SU-DHL-6 (cell line): Measurements from ENCODE around the gene ABLIM1.

ENCODE experiments used
- H2AFZ ChIP-seq: fragments of 200-600 bp; sonication (generic); 2 replicates; pipeline ENCODE4 v1.6.1; 2014; ENCODE audit warnings: low read depth, mild to moderate bottlenecking, moderate library complexity, mixed read lengths, antibody characterized with exemption, low read length; ENCODE audit not compliant: severe bottlenecking
- H3F3A ChIP-seq: fragments of 200-600 bp; shearing (Covaris generic); 2 replicates; pipeline ENCODE4 v1.6.0; 2016; ENCODE audit warnings: antibody characterized with exemption, mild to moderate bottlenecking; ENCODE audit not compliant: insufficient read depth
- H3K27ac ChIP-seq: fragments of 200-600 bp; sonication (generic); 2 replicates; pipeline ENCODE4 v1.5.1; 2016; ENCODE audit warnings: low read depth, mild to moderate bottlenecking, low read length, moderate library complexity, mixed read lengths
- H3K27me3 ChIP-seq: fragments of 200-600 bp; sonication (generic), shearing (Covaris generic); 2 replicates; pipeline ENCODE4 v1.6.0; 2014; ENCODE audit warnings: mild to moderate bottlenecking, low read length
- H3K36me3 ChIP-seq: fragments of 200-600 bp; sonication (generic); 2 replicates; pipeline ENCODE4 v1.6.1; 2014; ENCODE audit warnings: mild to moderate bottlenecking, low read length, mixed read lengths
- H3K4me2 ChIP-seq: fragments of 300-600, 200-600 bp; shearing (Covaris generic), sonication (generic); 2 replicates; pipeline ENCODE4 v1.6.0; 2014; ENCODE audit warnings: low read length, low read depth, mild to moderate bottlenecking; ENCODE audit not compliant: poor library complexity, severe bottlenecking
- H3K4me3 ChIP-seq: fragments of 200-600 bp; sonication (generic); 2 replicates; pipeline ENCODE4 v1.5.1; 2014; ENCODE audit warnings: antibody characterized with exemption, low read length, mild to moderate bottlenecking, mixed read lengths; ENCODE audit not compliant: insufficient read depth, poor library complexity, severe bottlenecking
- H3K79me2 ChIP-seq: fragments of 200-600 bp; sonication (generic); 2 replicates; pipeline ENCODE4 v1.6.1; 2014; ENCODE audit warnings: mild to moderate bottlenecking, low read length, moderate library complexity; ENCODE audit not compliant: insufficient read depth
- H3K9ac ChIP-seq: fragments of 200-600 bp; sonication (generic); 2 replicates; pipeline ENCODE4 v1.7.0; 2014; ENCODE audit warnings: mild to moderate bottlenecking, low read length
- H3K9me2 ChIP-seq: fragments of 200-600 bp; sonication (generic); replicated peaks from 2 replicates; pipeline ENCODE4 v1.6.1; 2014; ENCODE audit warnings: low read length; ENCODE audit not compliant: insufficient read depth
- H3K9me3 ChIP-seq: fragments of 200-600 bp; sonication (generic); 2 replicates; pipeline ENCODE4 v1.6.1; 2014; ENCODE audit warnings: low read length, mixed read lengths; ENCODE audit not compliant: insufficient read depth
- H4K20me1 ChIP-seq: fragments of 200-600 bp; sonication (generic); 2 replicates; pipeline ENCODE4 v1.6.1; 2014; ENCODE audit warnings: low read depth, mild to moderate bottlenecking, antibody characterized with exemption, low read length, moderate library complexity, mixed read lengths
- EZH2phosphoT487 ChIP-seq: fragments of 200-600 bp; sonication (generic), shearing (Covaris generic); conservative IDR thresholded peaks from 2 replicates; pipeline ENCODE4 v1.6.1; 2018; ENCODE audit warnings: mild to moderate bottlenecking, antibody characterized with exemption, low read length, moderate library complexity, mixed read lengths
- TF ChIP-seq, protein P1 (sequence below): fragments of 200-600 bp; sonication (generic); IDR thresholded peaks from one replicate; pipeline ENCODE4 v1.5.1; 2017; ENCODE audit warnings: antibody characterized with exemption, mild to moderate bottlenecking, low read length, moderate library complexity; ENCODE audit not compliant: insufficient read depth, poor library complexity, severe bottlenecking

ABLIM1 gene

GRCh38 chr10:114684084-114684821, 26.2 kb upstream of the ABLIM1 start:
- no peaks in the 10 kb centered on the region for H4K20me1 ChIP-seq
- H2AFZ ChIP-seq, result no peak overlapping the region
- no peaks in the 10 kb centered on the region for H3K9me3 ChIP-seq
- no peaks in the 10 kb centered on the region for H3K9me2 ChIP-seq
- no peaks in the 10 kb centered on the region for H3F3A ChIP-seq
- H3K79me2 ChIP-seq, result no peaks in the 10 kb centered on the region
- no peak for TF ChIP-seq EZH2phosphoT487
- TF ChIP-seq, protein P1, sequence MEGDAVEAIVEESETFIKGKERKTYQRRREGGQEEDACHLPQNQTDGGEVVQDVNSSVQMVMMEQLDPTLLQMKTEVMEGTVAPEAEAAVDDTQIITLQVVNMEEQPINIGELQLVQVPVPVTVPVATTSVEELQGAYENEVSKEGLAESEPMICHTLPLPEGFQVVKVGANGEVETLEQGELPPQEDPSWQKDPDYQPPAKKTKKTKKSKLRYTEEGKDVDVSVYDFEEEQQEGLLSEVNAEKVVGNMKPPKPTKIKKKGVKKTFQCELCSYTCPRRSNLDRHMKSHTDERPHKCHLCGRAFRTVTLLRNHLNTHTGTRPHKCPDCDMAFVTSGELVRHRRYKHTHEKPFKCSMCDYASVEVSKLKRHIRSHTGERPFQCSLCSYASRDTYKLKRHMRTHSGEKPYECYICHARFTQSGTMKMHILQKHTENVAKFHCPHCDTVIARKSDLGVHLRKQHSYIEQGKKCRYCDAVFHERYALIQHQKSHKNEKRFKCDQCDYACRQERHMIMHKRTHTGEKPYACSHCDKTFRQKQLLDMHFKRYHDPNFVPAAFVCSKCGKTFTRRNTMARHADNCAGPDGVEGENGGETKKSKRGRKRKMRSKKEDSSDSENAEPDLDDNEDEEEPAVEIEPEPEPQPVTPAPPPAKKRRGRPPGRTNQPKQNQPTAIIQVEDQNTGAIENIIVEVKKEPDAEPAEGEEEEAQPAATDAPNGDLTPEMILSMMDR, result no peak
- no peak overlapping the region for H3K9ac ChIP-seq
- no peaks in the 10 kb centered on the region for H3K27me3 ChIP-seq
- H3K4me3 ChIP-seq, result no peak overlapping the region
- no peak overlapping the region for H3K4me2 ChIP-seq
- no peaks in the 10 kb centered on the region for H3K36me3 ChIP-seq
- no peak overlapping the region for H3K27ac ChIP-seq

- no peak for TF ChIP-seq EZH2phosphoT487
- TF ChIP-seq, protein P1, result no peak
- H3F3A ChIP-seq, result no peaks in the 10 kb centered on the region
- H3K4me3 ChIP-seq, result no peak overlapping the region
- no peaks in the 10 kb centered on the region for H4K20me1 ChIP-seq
- no peaks in the 10 kb centered on the region for H3K36me3 ChIP-seq
- H3K9me3 ChIP-seq, result no peaks in the 10 kb centered on the region
- no peaks in the 10 kb centered on the region for H3K27me3 ChIP-seq
- H3K9me2 ChIP-seq, result no peaks in the 10 kb centered on the region
- no peaks in the 10 kb centered on the region for H3K79me2 ChIP-seq
- H2AFZ ChIP-seq, result no peak overlapping the region
- H3K9ac ChIP-seq, result no peak overlapping the region
- H3K27ac ChIP-seq, result no peak overlapping the region
- H3K4me2 ChIP-seq, result no peak overlapping the region
These were observed 25.5 kb upstream of the ABLIM1 start for GRCh38 chr10:114683593-114683992.

- Histone ChIP-seq H4K20me1 (no peaks in the 10 kb centered on the region), H3K36me3 (no peaks in the 10 kb centered on the region), H3K27me3 (no peaks in the 10 kb centered on the region), H3K4me3 (no peak overlapping the region), H3K79me2 (no peaks in the 10 kb centered on the region), H3F3A (no peaks in the 10 kb centered on the region), H3K9me3 (no peaks in the 10 kb centered on the region), H2AFZ (no peak overlapping the region), H3K27ac (no peak overlapping the region), H3K9me2 (no peaks in the 10 kb centered on the region), H3K4me2 (no peak overlapping the region), H3K9ac (no peak overlapping the region)
- no peak for TF ChIP-seq EZH2phosphoT487
- TF ChIP-seq, protein P1, result no peak
These were observed 25.1 kb upstream of the ABLIM1 start for GRCh38 chr10:114683162-114683561.
